ENCODE measurements around the gene COMP.

GRCh38 chr19:18782559-18783225 lies 8.4 kb downstream of the COMP start:
- TF ChIP-seq EZH2 (IDR thresholded peaks at IDR 0.05; ENCODE audit: low read depth) (no peak), CTCF (conservative IDR thresholded peaks at IDR 0.05) (no peak)
